Measurements from ENCODE around the gene RAB3C. TPM values are rescaled to one million over a fixed set of nuclear protein-coding genes. Genes with fewer than 3 reads are reported as not detected.

The RAB3C gene
- total RNA-seq, 1 experiment from 2014 or later = not detected

DNA sequence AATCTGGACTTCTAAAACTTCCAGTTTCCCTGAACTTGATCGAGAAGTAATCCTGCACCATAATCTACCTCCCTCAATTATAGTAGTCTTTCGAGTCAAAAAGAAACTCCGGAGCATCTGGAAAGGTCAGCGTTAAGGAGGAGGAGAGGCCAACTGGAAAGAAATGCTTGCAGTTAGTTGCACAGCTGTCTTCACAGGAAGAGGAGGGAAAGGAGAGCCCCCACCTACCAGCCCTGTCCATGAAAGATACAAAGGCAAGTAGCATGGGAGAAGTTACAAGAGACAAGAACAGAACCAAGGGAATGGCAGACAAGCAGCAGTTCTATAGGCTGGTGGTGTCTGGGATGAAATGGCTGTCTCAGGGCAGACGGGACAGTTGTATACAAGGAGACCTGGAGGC lies 170.6 kb downstream of the RAB3C start:
- TF ChIP-seq SIN3A (IDR thresholded peaks at IDR 0.05; ENCODE audit: borderline replicate concordance, insufficient read depth, low read depth, low read length) = no peak
- TF ChIP-seq, protein P1, sequence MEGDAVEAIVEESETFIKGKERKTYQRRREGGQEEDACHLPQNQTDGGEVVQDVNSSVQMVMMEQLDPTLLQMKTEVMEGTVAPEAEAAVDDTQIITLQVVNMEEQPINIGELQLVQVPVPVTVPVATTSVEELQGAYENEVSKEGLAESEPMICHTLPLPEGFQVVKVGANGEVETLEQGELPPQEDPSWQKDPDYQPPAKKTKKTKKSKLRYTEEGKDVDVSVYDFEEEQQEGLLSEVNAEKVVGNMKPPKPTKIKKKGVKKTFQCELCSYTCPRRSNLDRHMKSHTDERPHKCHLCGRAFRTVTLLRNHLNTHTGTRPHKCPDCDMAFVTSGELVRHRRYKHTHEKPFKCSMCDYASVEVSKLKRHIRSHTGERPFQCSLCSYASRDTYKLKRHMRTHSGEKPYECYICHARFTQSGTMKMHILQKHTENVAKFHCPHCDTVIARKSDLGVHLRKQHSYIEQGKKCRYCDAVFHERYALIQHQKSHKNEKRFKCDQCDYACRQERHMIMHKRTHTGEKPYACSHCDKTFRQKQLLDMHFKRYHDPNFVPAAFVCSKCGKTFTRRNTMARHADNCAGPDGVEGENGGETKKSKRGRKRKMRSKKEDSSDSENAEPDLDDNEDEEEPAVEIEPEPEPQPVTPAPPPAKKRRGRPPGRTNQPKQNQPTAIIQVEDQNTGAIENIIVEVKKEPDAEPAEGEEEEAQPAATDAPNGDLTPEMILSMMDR (IDR thresholded peaks at IDR 0.05) = no peak
- TF ChIP-seq TCF7L2 (IDR thresholded peaks at IDR 0.05; ENCODE audit: low read depth, low read length) = no peak
- no peak for TF ChIP-seq POLR2AphosphoS5 (IDR thresholded peaks at IDR 0.05; ENCODE audit: low read depth, low read length)
- TF ChIP-seq REST (IDR thresholded peaks at IDR 0.05; ENCODE audit: insufficient read depth in 1 of 2, low read depth in 2 of 2, low read length in 1 of 2) = no peak
- no peaks in the 10 kb centered on the region for H3K9me3 ChIP-seq (ENCODE audit: control insufficient read depth, insufficient read depth, low read depth, low read length)
- intact Hi-C loops (cut with micrococcal nuclease; ENCODE audit: unreplicated experiment) = no loop called here
- DNase-seq (ENCODE audit: low read depth, low spot score) (no peak), ATAC-seq (no peak)
- H3K4me3 ChIP-seq (ENCODE audit: low read depth in 2 of 2, low read length in 2 of 2) = no peak overlapping the region
- H3K27ac ChIP-seq (ENCODE audit: low read length) = no peak overlapping the region
- H3K4me1 ChIP-seq (ENCODE audit: control insufficient read depth, insufficient read depth, low read length) = no peaks in the 10 kb centered on the region
- H3K36me3 ChIP-seq (ENCODE audit: control insufficient read depth, insufficient read depth, low read length) = no peaks in the 10 kb centered on the region
- ChIA-PET POLR2A (no interaction called here), CTCF (no interaction called here)
- H3K27me3 ChIP-seq (ENCODE audit: control insufficient read depth, insufficient read depth, low read length) = no peaks in the 10 kb centered on the region
- in situ Hi-C loops (cut with HindIII; ENCODE audit: low pct_unique_long_range_greater_than_20kb, low sequenced_read_pairs) = no loop called here
- no TSS peak for BruUV-seq (replicated peaks)

- ChIA-PET POLR2A (no interaction called here), CTCF (no interaction called here)
- DNase-seq (ENCODE audit: low read depth, low spot score) = no peak
- in situ Hi-C loops (cut with HindIII; ENCODE audit: low pct_unique_long_range_greater_than_20kb, low sequenced_read_pairs) (no loop called here), intact Hi-C loops (cut with micrococcal nuclease; ENCODE audit: unreplicated experiment) (no loop called here)
- Histone ChIP-seq H3K9me3 (ENCODE audit: control insufficient read depth, insufficient read depth, low read depth, low read length) (no peaks in the 10 kb centered on the region), H3K36me3 (ENCODE audit: control insufficient read depth, insufficient read depth, low read length) (no peaks in the 10 kb centered on the region), H3K4me1 (ENCODE audit: control insufficient read depth, insufficient read depth, low read length) (no peaks in the 10 kb centered on the region), H3K27me3 (ENCODE audit: control insufficient read depth, insufficient read depth, low read length) (no peaks in the 10 kb centered on the region), H3K4me3 (ENCODE audit: low read depth in 2 of 2, low read length in 2 of 2) (no peak overlapping the region), H3K27ac (ENCODE audit: low read length) (no peak overlapping the region)
- ATAC-seq = no peak
- TF ChIP-seq SIN3A (IDR thresholded peaks at IDR 0.05; ENCODE audit: borderline replicate concordance, insufficient read depth, low read depth, low read length) (no peak), TCF7L2 (IDR thresholded peaks at IDR 0.05; ENCODE audit: low read depth, low read length) (no peak), REST (IDR thresholded peaks at IDR 0.05; ENCODE audit: insufficient read depth in 1 of 2, low read depth in 2 of 2, low read length in 1 of 2) (no peak), POLR2AphosphoS5 (IDR thresholded peaks at IDR 0.05; ENCODE audit: low read depth, low read length) (no peak)
- TF ChIP-seq, protein P1 (IDR thresholded peaks at IDR 0.05) = no peak
- BruUV-seq (replicated peaks) = no TSS peak
Observed at GRCh38 chr5:58754250-58754649, 171.4 kb downstream of the RAB3C start.

Data from Panc1 (cell line).